HG03095 (cell line): ENCODE results near the gene RAPGEF2.
A peak's percentile ranks its signal among the peaks of the same experiment; 100 is the strongest.

Experiments used
- ATAC-seq: cut with Tn5 transposase; IDR thresholded peaks from one replicate; pipeline ENCODE4 v1.9.1; 2021; ENCODE audit warnings: moderate library complexity; ENCODE audit not compliant: unreplicated experiment

The RAPGEF2 gene

DNA sequence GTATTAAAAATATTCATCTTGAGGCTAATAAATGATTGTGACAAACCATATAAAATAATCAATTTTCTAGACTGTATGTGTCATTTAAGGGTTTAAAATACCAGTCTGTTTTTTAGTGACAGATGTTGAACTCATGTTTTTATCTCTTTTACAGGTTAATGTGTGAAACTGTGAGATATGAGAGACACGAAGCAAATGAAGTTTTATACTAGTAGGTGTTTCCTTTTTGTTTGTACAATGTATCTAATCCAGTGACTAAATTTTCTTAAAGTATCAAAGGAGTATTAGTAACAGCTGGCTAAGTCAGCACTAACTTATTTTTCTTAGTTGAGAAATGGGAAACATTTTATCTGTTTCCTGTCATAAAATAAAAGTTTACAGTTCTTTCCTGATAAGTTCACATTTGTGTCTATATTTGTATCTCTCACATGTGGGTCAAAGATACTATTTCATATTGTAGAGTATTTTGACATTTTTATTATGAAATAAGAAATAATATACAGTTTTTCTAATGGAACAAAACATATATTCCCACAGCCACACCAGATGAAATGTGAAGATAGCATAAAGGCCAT is 90.3 kb downstream of the RAPGEF2 start:
- ATAC-seq: no peak

DNA sequence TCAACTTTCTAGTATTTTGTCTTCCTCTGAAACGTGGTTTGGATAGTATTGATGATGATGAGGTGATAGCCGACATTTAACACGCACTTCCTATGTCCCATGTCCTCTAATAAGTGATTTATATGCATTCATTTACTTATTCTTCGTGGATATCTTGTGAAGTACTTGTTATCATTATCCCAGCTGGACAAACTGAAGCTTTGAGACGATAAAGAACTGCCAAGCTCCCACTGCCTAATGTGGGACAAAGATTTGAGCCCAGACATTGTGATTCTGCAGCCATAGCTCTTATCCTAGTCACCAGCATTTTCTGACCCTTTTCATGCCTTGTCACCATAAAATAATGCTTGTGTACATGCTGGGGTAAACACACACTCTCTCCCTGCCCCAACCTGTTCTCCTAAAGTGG is 92.5 kb downstream of the RAPGEF2 start:
- no peak for ATAC-seq

DNA sequence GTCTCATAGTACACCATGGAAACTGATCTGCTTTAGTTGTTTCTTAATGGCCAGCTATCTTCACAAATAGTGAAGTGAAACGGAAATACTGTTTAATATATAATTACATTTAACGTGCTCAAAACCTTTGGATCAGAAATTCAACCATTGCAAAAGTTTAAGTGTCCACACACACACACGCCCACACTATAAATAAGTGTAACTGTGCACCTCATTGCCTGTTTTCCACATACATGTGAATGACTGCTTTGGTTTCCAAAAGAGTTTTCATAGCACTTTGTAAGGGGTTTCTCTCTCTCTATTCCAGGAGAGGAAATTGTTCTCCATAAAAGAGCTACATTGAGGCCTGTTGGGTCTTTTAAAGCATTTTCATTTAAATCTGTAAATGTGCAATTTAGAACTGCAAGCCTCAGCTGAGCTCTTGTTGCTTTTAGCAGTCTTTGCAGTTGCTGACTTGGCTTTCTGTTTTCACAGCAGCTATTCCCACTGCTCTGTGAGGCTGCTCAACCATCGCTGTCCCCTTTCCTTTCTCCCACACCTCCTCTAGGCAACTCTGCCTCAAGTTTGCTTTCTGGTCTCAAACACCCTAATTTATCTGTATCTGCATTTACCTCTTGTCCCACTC is 94.5 kb downstream of the RAPGEF2 start:
- ATAC-seq: no peak

DNA sequence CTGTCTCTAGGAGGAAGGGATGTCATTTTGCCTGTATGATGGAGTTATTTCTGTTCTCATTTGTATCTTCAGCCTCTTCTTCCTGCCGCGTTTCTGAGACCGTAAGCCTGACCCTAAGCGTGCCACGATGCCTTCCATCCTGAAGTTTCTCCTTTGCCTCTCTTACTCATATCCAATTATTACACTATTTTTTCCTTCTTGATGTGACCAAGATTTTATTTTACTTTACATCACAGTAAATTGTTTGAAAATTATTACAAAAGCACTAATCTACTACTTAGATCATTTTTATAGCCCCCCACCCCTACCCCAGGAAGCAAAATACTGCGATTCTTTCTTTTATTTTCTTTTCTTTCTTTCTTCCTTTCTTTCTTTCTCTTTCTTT is 95.0 kb downstream of the RAPGEF2 start:
- ATAC-seq: no peak

DNA sequence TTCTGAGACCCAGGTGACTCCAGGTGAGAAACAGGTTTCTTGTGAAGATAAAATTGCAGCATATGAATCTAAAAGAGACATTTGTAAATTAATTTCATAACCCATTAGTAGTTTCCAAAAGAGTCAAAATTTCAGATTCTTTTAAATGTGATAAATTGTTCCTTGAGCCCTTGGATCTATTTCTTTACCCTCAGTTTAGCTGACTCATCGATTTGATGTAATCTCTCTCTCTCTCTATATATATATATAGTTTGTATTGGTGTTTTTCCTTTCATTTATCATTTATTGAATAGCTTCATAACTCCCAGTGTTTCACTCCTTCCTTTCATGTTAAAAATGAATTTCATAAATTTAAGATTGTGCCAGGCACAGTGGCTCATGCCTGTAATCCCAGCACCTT is 96.9 kb downstream of the RAPGEF2 start:
- ATAC-seq: no peak

DNA sequence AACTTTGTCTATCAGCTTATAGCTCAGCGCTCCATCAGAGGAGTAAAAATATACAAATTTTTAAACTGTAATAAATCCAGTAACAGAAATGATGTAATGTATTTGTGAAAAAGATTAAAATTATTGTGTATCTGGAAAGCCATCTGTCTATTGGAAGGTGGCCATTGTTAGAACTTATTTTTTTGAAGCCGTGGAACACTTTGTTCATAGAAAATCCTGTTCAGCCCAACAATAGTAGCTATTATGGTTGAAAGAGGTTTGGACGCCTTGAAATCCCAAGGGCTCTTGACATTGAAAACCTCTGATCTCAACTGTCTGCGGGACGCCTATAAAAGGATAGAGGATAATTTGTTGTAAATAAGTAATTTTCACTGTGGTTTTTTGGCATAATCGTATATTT is 98.3 kb downstream of the RAPGEF2 start:
- ATAC-seq: no peak

DNA sequence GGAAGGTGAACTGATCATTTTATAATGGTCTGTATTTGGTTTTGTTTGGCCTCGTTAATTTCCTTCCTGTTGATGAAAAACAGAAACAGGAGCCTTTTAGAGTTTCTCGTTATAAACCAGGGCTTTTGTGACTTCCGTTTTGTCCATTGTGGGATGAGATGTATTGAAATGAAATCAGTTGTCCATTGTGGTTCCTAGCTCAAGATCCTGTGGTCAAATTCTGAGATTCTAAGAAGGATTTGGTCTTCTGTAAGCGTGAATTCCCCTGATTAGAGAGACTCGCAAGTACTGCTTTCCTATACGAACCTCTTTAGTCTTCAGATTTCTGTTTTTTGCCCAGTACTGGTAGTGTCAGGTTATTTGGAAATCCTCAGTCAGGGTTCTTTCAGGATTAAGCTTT is 101.7 kb downstream of the RAPGEF2 start:
- ATAC-seq: no peak

DNA sequence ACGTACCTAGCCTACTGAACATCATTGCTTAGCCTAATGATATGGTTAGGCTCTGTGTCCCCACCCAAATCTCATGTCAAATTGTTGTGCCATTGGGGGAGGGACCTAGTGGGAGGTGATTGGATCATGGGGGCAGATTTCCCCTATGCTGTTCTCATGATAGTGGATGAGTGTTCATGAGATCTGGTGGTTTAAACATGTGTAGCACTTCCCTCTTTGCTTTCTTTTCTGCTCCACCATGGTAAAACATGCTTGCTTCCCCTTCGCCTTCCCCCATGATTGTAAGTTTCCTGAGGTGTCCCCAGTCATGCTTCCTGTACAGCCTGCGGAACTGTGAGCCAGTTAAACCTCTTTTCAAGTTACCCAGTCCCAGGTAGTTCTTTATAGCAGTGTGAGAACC is 102.6 kb downstream of the RAPGEF2 start:
- ATAC-seq: no peak

DNA sequence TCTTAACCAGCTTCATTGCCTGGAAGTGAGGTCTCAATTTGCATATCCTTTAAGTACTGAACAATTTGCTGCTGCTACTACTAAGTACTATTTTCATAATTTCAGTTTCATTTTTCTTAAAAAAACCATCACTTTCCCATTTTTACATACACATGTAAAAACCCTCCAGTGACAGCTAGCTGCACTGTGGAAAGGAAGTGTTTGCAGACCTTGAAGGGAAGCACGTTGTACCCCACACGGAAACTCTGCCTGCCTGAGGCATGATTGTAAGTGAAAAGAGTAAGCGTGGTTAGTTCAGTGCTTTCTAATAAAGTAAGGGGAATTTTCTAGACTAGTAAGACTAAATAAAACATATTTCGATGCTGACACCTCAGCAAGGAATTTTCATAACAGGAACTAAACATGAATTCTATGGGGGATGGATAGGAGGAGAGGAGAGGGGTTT is 103.6 kb downstream of the RAPGEF2 start:
- peak; percentile 91 for ATAC-seq

DNA sequence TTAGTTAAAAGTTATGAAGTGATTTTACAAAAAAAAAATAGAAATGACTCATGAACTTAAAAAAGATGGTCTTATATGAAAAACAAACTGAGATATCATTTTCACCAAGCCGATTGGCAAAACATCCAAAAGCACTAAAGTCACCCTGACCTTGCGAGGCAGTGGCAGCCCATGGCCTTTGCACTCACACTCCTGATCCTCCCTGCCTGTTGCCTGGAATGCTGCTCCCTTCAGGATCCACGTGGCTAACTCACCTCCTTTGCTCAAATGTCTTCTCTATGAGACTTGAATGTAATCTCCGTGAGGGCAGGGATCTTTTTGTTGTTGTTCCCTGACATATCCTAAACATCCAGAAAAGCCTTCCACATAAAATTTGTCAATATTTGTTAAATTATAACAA is 106.4 kb downstream of the RAPGEF2 start:
- no peak for ATAC-seq

DNA sequence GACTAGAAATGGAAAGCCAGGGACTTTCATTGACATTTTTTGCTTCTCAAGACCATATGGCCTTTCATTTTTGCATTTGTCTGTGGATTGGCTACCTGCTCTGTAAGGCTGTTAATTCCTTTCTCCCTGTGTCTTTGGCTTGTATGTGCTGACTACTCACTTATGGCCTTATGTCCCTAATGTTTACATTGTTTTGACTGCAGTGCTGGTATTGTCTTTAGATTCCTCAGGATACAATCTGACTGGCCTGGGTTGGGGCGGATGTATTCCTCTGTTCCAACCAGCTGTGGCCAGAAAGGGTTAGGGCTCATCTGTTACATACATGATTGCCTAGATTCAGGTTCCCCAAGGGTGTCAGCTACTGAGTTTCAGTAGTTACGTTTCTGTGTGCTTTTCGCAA is 108.1 kb downstream of the RAPGEF2 start:
- ATAC-seq: no peak

DNA sequence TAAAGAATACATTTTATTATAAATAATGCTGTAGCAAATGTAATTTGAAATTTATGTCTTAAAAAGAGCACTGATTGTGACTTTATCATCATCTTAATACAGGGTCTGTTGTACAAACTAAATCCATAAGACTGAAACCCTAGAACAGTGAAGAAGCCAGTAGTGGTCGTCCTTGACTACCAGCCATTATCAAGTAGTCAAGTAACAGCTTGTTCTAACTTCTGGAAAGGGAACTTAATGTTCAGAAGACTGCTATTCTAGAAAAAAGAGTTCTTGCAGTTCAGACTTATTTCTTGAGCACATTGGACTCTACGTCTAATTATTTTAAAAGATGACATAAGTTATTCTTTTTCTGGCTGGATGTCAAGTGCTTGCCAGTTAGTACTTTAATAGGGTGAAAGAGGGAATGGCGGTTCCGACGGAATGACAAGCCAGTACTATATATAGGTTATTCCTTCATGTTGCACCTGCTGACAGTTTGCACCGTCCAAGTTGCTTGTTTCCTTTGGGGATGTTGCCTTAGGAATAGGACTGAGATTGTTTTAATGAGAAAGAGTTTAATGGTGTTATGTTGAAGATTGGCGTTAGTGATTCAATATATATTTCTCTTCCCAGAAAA is 109.9 kb downstream of the RAPGEF2 start:
- ATAC-seq: no peak

DNA sequence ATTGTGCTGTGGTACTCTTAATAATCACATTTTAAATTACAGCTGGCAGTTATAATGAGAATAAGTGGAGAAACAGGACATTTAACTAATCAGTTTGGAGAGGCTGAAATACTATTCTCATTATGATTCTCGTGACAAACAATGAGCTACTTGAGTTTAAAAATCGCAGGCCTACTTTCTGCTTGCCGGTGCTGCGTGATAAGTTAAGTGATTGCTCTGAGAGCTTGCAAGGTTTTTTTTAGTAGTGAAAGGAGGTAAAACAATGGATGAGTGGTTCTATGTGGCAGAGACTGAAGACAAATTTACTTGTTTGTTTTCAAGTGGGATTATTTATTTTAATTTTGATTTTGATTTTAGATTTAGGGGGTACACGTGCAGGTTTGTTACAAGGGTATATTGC is 114.0 kb downstream of the RAPGEF2 start:
- ATAC-seq: no peak

DNA sequence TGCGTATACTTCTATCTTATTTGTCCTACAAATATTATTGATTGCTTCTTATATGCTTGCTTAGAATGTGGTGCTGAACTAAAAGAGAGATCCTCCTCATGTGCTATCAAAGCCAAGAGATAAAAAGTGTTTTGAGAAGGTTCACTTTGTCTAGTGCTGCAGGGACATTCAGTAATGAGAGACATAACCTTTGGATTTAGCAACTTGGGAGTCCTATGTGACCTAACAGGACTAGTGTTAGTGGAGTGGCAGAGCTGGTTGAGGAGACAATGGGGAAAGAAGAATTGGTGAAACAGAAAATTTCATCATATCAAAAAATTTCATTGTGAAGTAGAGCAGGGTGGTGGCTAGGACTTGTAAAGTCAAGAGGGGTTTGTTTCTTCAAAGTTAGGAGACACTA is 117.0 kb downstream of the RAPGEF2 start:
- ATAC-seq: no peak

DNA sequence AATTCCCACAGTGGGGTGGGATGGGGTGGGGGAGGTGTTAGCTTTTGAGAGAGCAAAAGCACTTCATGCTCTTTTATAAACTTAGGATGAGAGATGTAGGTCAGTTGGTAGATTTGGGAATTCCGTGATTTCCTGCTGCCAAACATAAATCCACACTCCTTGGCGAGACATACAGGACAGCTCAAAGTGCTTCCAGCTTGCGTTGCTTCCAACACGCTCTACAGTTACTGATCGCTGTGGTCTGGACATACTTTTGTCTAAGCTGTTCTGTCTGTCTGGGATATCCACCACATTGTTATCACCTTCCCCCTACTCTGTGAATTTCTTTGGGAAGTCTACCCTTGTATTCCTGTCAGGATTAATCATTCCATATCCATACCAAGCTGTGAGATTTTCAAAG is 117.5 kb downstream of the RAPGEF2 start:
- ATAC-seq: no peak

DNA sequence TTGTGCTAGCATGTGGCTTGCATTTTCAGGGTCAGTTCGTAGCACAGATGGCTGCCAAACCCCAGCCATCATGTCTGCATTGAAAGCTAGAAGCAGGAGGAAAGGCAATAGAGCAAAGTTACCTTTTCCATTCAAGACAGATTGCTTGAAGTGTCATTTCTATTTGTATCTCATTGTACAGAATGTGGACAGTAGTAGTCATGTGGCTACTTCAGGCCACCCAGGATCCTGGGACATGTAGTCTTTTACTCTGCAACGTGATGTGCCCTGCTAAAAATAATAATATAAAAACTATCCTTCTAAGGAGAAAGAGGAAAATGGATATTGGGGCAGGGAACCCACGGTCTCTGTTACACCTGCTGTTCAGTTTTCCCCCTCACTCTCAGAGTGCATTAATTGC is 118.4 kb downstream of the RAPGEF2 start:
- no peak for ATAC-seq

DNA sequence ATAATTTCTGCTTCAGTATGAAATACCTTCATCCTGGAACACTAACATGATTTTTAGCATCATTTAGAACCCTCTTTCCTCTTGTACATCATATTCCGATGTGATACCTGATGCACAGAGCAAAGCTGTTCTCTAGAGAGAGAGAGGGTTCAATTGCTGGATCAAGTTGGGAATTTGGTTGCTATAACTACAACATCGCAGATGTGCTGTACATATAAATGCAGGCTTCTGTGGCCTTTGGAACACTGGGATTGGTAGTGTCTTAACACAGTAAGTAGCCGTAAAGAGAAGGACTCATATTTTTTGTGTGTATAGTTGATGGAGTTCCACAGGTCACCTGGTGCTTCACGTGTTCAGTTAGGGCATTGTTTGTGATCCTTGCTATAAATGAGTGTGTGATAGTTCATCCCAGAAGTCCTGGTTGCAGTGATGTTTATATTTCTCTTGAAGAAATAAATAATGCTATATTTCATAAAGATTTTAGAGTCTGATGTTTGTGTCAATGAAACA is 119.2 kb downstream of the RAPGEF2 start:
- ATAC-seq: no peak

DNA sequence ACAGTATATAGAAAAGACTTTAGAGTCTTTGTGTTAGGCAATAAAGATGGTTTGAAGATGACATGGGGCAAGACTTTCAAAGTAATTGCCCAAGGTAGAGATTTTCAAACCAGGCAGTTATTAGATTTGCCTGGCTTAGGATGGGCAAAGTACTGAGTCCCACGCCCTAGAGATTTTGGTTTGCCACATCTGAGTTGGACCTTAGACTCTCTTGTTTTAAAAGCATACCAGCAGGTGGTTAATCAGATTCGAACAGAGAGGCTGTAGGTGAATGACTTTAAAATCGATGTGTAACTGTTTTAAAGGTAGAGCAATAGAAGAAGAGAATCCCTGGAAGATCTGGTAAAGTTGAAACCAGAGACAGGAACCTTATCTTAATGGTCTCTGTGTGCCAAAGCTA is 121.5 kb downstream of the RAPGEF2 start:
- ATAC-seq: no peak

DNA sequence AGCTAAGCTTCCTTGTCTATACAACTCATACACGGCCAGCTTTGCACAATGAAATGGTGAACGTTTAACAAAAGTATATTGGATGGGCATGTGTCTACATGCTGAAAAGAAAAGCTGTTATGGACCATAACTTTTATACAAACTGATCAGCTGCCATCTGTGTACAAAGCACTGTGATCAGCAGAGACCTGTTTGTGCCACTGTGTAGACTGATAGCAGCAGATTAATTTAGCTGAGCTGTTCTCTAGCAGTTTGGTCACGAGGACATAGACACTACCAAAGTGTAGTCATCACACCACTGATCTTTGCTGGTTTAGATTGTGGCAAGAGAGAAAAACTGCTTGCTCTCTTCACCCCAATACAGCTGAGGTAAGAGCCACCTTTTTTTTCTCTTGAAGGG is 124.5 kb downstream of the RAPGEF2 start:
- ATAC-seq: no peak

DNA sequence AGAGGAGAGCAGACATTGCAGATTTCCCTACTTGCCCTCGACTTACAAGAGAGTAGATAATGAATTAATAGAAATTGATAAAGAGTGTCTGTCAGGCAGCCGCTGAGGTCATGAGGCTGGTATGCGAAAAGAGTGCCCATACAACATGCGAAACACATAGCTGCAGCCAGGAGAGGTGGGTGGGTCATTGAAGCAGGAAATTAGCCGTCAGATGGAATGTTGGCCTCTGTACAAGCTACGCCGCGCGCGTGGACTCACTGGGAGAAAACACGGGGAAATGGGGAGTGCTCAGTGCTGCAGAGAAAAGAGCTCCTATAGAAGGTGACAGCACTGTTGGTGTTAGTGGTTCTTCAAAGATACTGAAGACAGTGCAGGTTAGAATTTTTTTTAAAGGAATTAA is 125.1 kb downstream of the RAPGEF2 start:
- ATAC-seq: no peak

DNA sequence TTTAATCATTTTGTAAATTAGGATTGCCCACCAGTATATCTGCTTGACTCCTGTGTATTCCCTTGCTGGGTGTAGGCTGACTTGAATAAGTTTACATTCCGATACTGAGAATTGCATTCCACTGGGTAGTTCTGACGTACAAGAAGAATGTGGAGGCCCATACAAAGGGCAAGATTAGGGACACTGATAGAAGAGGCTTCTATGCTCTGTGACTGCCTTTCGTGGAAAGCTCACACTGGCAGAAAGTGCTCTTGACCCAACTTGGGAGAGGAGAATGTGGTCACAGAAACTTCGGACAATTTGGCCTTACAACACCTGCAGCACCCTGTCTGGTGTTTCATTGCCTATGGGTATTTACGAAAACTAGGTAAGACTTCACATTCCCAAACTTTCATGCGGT is 126.3 kb downstream of the RAPGEF2 start:
- ATAC-seq: no peak

DNA sequence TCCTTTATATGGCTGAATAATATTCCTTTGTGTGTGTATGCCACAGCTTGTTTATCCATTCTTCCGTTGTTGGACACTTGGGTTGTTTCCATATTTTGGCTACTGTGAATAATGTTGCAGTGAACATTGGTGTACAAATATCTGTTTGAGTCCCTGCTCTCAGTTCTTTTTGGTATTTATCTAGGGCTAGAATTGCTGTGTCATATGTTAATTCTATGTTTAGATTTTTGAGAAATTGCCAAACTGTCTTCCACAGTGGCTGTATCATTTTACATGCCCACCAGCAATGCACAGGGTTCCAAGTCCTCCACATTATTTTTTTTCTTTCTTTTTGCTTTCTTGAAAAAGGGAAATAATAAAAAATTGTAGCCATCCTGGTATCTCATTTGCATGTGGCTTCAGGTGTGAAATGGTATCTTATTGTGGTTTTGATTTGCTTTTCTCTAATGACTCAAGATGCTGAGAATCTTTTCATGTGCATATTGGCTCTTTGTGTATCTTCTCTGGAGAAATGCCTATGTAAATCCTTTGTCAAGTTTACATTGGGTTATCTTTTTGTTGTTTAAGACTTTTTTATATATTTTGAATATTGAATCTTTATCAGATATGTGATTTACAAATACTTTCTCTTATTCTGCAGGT is 129.7 kb downstream of the RAPGEF2 start:
- ATAC-seq: no peak
